GM19468 (cell line): ENCODE results near the gene MAGI2.

Experiments
- ATAC-seq: cut with Tn5 transposase; IDR thresholded peaks from one replicate; pipeline ENCODE4 v1.9.1; 2021; ENCODE audit warnings: mild to moderate bottlenecking, moderate library complexity, moderate number of reproducible peaks; ENCODE audit not compliant: unreplicated experiment; ENCODE audit errors: extremely low read depth

MAGI2 gene

DNA sequence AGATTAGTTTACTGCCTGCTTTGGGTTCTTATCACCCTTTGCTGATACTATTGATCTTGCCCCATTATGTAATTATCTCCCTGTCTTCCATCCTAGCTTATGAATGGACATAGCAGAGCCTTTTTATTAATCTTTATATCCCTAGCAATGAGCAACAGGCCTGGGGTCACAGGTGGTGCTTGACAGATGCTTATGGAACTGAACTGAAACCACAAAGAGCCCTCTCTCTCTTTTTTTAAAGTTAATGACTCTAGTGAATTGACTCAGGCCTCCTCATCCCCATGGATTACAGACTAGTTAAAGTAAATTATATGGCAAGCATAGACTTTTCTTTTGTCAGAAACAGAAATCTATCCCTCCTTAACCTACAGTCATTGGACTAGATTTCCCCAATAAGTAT, 1389.7 kb downstream of the MAGI2 start:
- ATAC-seq: no peak

DNA sequence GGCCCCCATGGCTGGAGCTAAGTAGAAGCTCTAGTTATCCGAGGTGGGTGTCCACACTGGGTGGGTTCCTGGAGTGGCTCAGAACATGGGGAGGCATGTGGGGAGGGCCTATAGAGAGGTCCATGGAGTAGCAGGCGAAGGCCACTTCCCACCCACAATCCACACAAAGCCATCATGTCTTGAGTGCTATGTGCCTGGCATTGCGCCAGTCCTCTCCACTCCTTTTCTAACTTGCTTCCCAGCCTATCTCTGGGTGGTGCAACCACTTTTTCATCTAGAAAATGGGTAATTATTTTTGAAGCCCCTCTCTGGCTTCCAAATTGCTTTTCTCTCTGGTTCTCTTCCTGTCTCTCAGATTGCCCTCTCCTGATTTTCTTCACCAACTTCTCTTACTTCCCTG, 1391.3 kb downstream of the MAGI2 start:
- ATAC-seq: no peak

DNA sequence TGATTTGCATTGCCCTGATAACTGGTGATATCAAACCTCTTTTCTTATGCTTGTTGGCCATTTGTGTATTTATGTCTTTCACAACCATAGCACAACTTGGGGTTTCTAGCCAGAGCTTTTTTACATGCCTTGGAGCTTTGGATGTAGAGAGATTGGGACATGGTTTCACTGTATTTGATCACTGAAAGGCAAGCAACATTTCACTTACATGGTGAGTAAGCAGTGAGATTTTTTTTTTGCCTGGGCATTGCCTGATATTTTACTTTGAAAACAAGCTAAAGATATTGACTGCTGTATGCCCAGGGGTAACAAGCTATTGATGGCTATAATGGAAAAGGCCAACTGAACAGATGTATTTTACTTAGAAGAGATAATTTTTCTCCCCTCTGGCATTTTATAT, 1395.9 kb downstream of the MAGI2 start:
- ATAC-seq: no peak

DNA sequence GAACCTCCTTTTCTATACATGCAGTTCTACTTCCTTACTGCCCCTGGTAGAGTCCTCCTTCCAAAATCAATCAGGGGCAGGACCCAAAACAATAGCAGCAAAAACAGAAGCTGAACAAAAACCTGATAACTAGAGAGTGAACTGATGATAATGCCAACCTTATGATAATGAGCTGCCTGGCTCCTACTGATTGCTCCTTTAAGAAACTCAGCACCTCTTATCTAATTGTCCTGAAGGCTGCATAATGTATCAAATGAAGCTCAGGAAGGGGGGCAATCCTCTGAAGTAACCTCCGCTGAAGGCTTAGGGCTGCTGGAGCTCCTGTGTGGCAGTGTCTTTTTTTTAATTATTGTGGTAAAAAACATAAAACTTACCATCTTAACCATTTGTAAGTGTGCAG, 1397.9 kb downstream of the MAGI2 start:
- ATAC-seq: no peak

DNA sequence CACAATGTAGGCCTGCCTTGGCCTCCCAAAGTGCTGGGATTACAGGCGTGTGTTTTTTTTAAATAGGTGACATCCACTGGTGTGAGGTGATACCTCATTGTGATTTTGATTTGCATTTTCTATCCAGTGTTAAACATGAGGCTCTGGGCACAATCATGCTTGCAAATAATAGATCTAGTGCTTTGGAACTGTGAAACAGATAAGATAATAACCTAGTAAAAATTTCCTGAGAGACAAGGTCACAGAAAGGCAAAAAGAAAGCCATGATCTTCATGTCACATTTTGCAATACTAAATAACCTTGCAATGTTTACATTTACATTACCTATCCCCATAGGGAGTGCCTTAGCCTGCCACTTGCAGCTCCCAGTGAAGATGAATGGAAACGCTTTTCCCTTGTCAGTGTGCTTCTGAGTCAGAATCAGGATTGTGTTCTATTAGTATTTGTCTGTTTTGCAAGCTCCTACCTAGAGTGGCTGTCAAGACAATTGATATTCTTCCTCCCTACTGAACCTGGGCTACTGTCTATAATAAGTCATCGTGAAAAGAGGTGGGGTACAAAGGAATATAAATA, 1398.4 kb downstream of the MAGI2 start:
- no peak for ATAC-seq

DNA sequence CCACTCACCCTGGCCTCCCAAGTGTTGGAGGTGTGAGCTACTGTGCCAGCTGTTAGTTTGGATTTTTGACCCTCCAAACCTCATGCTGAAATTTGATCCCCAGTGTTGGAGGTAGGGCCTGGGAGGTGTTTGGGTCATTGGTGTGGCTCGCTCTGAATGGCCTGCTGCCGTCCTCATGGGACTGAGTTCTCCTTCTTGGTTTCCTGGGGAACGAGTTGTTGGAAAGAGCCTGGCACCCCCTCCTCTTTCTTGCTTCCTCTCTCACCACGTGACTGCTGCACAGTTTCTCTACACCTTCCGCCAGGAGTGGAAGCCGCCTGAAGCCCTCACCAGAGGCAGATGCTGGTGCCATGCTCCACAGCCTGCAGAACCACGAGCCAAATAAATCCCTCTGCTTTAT, 1401.4 kb downstream of the MAGI2 start:
- no peak for ATAC-seq

DNA sequence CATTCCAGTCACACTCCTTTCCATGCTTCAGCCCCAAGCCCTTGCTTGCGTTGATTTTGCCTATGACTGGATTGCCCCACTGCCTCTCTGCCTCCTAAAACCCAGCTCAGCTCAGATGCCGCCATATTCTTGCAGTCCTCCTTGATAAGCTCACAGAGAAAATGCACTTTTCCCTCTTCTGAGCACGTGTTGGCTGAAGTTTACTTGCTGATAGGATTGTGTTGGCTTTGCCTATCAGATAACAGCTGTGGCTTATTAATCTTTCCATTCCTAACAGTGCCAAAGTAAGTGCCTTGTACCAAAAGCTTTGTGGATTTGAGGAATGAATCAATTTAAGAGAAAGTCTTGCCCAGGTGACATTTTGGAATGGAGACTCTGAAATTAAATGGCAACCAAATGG, 1405.7 kb downstream of the MAGI2 start:
- ATAC-seq: no peak

DNA sequence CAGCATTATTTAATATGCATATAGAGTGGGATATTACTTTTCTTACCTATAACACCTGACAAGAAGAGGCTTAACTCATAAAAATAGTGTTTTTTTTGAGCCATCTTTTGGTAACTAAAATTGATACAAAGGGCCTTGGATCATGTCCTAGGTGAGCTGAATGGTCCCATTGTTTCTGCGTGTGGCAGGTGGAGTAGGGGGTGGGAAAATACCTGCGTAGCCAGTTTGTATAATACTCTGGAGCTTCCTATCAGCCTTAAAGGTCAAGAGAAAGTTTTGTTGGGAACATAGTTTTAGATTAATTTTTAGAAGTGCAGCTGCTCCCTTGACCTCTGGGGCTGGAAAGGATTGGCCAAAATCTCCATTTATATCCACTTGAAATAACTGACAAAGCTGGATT, 1410.3 kb downstream of the MAGI2 start:
- no peak for ATAC-seq

DNA sequence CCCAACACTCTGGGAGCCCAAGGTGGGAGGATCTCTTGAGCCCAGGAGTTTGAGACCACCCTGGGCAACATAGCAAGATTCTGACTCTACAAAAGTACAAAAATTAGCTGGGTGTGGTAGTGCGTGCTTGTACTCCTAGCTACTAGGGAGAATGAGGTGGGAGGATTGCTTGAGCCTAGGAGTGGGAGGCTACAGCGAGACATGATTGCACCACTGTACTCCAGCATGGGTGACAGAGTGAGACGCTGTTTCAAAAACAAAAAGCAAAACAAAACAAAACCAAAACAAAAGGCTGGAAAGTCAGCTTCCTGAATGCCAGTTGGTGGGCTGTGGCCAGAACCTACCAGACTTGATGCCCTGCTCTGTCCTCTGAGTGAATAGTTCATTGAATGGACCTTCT, 1412.0 kb downstream of the MAGI2 start:
- ATAC-seq: no peak

DNA sequence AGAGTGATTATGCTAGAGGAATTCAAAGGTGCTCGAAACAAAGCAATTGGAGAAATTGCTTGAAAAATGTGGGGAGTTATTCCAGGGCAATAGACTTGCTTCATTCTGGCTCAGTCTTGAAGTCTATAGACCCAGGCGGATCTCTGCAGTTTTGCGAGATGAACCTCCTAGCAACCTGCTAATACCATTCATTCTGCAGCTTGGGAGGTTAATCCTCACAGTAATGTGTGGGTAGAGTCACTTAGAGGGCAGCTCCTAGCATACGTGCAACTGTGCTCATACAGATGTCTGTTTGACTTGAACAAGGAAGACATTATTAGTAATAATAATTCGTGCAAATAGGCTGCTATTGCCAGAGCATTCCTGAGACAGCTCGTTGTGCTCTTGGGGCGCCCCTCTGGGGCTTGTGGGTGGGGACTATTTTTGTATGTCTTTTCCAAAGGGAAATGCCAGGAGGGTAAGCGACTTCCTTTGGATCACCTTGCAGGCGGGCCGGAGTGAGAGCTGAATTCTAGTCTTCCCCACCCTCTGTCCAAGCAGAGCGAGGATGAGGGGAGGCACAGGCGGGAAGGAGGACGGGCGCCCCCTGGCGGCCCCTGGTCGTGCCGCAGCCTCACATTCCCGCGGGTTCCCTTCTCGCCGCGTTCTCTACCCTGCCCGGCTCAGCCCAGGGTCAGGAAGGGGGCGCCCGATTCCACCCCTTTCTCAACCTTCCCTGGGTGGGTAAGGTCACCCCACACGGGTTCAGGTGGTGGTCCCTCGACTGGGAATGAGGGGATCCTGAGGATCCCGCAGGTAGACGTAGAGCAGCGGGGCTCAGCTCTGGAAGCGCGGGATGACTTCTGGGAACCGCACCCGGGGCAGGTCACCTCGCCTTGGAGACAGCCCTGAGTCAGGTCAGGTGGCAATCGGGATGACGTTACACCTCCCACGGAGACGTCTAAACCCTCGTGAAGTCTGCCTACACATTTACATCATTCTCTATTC, 1413.4 kb downstream of the MAGI2 start:
- ATAC-seq: no peak

DNA sequence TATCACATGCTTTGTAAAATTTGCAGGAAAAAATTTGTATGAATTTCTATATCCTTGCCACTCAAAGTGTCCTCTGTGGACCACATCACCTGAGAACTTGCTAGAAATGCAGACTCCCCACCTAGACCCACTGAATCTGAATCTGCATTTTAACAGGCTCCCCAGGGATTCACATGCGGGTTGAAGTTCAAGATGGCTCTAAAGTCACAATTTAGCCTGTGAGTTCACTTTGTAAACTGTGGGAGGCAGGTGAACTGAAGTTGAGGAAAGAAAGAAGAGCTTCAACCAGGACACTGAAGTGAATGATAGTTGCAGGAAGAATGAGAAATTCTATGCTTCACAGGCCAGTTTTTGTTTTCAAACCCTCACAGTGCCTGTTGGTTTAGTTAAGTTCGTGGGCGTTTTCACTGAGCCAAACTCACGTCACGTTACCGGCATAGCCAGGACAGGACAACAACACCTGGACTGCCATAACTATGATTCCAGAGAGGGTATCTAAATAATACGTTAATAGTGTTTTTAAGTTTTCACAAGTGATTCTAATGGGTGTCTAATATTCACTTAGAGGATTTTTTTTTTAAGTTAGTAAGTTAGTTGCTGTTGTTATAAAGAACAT, 1414.9 kb downstream of the MAGI2 start:
- ATAC-seq: no peak

DNA sequence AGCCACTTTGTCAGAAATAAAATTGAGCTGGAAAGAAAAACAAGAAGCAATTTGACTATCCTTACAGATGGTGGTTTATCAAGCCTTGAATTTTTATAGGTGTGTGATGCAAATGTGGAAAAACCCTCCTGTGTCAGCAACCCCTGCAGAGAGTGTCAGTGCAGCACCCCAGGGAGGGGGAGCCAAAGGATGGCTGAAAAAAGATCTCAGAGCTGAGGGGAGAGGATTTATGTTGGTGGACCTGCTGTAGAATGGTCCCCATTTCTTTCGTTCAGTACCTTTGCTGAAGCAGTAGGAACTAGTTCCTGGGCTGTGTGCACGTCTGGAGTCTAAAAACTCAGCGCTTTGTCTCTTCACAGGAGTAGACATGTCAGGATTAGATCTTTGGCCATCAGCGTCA, 1415.9 kb downstream of the MAGI2 start:
- no peak for ATAC-seq

DNA sequence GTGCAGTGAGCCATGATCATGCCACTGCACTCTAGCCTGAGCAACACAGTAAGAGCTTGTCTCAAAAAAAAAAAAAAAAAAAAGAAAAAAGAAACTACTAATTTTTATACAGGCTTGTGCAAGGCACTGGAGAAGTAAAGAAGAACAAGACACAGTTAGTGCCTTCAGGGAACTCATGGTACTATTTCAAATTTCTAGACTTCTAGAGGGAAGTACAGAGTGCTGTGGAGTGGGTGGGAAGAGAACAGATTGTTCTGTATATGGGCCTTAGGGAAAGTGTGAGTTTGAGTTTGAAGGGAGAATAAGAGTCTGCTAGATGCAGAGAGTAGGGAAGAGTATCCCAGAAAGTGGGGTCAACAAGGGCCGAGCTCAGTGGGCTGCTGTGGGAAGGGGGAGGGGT, 1420.1 kb downstream of the MAGI2 start:
- ATAC-seq: no peak

DNA sequence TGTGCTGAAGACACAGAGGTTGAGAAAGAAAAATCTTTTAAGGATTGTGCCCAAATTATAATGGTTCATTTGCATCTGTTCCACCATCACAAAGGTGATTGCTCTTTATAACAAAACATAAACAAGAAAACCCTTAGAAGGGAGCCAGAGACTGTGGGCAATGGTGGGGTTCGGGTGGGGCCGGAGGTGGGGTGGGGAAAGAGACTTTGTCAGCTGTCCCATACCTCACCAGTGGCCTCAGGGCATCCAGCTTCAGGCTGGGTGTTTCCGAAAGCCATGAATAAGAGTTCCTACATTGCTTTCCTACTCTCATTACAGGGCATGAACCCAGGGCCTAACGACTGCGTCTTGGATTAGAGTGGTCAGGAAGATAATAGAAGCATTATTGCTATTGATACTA, 1427.0 kb downstream of the MAGI2 start:
- no peak for ATAC-seq

DNA sequence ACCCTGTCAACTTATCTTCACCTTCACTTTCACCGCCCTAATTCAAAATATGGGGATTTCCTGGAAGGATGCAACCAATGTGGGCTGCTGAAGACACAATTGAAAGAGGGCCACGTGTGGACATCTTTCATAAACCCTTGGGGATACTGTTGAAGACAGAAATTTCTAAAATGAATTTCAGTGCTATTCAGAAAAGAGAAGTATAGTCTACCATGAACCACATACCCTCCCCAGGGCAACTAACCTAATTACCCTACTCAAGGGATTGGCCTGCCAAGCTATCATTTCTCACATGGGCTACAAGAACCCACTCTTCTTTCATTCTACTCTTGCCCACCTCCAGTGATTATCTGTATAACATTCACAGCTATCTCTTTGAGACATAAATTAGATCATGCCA, 1428.9 kb downstream of the MAGI2 start:
- ATAC-seq: no peak

DNA sequence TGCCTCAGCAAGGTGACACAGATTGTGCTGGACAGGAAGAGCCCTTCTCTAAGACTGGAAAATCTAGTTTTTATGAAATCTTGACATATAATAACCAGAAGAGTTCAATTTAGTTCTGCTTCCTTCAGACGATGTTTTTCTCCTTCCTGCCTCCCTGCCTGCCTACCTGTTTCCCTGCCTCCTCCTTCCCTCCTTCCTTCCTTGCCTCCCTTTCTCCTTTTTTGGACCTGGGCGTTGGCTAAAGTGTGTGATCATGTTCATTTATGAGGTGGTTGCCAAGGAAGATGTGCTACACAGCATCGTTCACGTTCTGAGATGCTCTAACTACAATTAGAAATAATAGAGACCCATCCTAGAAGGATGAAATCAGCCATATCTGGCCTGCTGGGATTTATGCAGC, 1430.3 kb downstream of the MAGI2 start:
- no peak for ATAC-seq

DNA sequence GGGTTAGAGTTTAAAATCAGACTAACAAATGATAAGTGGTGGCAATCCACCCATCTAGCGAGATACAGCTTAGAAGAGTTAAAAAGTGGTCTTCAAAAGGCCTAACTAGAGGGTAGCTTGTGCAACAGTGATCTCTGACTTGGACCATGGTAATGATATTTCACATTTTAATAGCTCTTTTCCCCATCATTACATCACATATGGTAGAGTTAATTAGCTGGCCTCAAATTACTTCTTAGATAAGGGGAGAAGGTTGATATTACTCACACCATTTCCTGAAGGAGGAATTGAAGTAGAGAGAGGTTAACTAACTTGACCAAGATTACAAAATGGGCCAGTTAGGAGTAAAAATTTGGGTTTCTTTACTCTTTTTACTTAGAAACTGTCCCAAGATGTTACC, 1431.3 kb downstream of the MAGI2 start:
- ATAC-seq: no peak

DNA sequence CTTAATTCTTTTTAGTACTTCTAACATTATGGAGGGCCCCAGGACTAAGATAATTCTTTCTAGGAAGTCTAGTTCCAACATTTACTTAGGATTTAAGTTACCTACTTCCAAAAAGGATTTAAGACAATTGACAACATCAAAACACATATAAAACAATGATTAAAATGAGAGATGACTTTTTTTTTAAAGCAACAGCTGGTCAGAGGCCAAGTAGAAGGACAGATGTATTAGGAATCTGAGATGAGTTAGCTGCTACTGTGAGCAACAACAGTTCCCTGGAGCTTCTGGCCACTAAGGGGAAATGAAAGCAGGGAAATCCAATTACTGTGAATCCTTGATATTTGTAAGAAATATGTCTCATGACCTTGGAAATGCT, 1432.6 kb downstream of the MAGI2 start:
- ATAC-seq: no peak

DNA sequence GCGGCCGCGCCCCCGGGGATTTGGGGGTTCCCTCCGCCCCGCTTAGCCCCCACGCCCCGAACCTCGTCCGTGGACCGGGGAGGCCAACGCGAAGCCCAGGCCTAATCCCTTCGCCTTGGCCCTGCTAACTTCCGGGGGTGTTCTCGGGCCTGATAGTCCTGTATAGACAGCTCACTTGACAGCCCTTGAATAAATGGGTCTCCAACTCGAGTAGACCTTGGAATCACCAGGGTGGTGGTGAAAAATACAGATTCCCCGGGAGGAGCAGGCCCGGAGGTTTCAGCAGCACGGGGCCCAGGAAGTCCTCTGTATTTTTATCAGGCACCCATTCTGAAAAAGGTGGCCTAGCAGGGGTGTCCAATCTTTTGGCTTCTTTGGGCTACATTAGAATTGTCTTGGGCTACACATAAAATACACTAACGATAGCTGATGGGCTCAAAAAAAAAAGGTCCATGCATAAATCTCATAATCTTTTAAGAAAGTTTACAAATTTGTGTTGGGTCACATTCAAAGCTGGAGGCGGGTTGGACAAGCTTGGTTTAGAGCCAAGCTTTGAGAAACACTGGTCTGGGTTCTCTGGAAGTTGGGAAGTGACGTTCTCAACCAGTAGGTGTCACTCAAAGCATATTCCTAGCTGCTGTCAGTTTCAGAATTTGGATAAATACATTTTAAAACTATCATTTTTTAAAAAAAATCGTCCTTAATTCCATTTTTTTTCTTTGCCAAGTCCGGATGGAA, 1433.2 kb downstream of the MAGI2 start:
- ATAC-seq: no peak

DNA sequence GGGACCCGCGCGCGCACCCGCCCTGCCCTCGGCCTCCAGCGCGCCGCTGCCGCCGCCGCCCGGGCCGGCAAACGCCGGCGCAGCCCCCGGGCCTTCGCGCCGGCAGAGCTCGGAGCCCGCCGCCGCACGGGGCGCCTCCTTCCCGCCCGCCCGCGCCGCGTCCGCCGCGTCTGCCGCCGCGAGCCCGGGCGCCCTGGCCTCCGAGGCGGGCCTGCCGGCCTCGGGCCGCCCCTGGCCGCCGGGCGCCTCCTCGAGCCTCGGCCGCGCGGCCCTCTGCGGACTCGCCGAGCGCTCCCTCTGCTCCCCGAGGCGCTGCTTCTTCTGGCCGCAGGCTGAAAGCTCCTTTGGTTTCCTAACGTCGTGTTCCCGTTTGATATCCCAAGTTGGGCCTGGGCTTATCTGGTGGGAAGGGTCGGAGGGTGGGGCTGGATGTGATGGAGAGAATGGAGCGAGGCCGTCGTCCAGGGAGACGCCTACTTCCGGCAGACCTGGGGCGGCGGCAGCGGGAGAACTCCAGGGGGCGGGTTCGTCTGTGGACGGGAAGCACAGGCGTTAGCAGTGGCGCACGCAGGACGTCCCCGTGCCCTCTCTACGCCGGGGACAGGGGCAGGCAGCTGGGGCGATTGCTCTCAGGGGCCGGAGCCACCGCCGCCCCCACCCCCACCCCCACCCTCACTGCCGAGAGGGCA, 1433.9 kb downstream of the MAGI2 start:
- ATAC-seq: peak; percentile 29
